Ishikawa (cell line): ENCODE data around the gene COL23A1.

Experiments
- CREB1 ChIP-seq: IDR thresholded peaks from 2 replicates; pipeline ENCODE4 v1.6.1; 2012; ENCODE audit warnings: low read depth
- EGR1 ChIP-seq: IDR thresholded peaks from 2 replicates; pipeline ENCODE4 v1.6.1; 2012

DNA sequence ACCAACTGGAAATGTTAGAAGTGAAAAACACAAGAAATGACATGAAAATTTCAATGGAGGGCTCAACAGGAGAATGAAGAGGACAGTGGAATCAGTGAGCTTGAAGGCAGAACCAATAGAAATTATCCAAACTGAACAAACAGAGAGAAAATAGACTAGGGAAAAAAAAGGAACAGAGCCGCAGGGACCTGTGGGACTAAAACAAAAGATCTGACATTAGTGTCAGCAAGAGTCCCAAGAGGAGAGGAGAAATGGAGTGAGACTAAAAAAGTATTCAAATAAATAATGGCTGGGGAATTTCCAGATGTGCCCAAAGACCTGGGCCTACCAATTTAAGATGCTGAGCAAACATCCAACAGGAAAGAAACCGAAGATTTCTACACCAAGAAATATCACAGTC lies 182.5 kb downstream of the COL23A1 start:
- TF ChIP-seq EGR1 (no peak), CREB1 (no peak)
